HuH-7.5 (cell line): Measurements from ENCODE around the gene CCDC15.
"Not testable (repeated sequence)": the region's sequence is repeated elsewhere in the genome, so short reads cannot be mapped to it uniquely, and the experiment has no call there.

Experiments used
- DNase-seq: peaks from one replicate; pipeline ENCODE4 v3.0.0; 2011; ENCODE audit warnings: low spot score

Gene CCDC15

DNA sequence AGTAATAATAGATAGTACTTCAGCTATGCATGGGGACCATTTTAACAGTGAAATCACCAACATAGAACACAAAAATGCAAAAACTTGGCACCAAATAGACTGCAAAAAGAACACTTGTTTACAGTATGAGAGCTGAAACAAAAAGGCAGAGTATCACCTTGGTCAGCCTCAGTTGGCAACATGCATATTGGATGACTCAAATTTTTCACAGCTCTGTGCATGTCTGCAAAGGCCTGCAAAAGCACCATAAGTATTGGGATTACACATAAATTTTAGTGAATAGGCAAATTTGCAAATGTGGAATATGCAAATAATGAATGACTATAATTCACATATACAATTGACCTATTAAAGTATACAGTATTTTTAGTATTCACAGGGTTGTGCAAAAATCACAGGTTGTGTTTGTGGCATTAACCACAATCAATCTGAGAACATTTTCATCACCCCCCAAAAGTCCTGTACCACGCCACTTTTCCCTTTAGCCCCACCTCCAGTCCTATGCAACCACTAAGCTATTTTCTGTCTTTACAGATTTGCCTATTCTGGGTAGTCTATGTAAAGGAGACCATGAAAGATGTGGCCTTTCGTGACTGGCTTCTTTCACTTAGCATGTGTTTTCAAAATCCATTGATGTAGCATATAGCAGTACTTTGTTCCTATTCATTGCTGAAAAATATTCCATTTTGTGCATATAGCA, 47.2 kb downstream of the CCDC15 start:
- DNase-seq: no peak

DNA sequence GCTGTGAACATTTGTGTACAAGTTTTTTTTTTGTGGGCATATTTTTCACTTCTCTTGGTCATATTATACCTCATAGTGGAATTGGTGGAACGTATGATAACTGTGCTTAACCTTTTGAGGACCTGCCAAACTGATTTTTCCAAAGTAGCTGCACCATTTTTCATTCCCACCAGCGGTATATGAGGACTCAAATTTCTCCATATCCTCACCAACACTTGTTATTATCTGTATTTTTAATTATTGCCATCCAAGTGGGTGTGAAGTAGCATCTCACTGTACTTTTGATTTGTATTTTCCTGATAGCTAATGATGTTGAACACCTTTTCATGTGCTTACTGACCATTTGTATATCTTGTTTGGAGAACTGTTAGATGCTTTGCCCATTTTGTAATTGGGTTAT, 47.8 kb downstream of the CCDC15 start:
- no peak for DNase-seq

DNA sequence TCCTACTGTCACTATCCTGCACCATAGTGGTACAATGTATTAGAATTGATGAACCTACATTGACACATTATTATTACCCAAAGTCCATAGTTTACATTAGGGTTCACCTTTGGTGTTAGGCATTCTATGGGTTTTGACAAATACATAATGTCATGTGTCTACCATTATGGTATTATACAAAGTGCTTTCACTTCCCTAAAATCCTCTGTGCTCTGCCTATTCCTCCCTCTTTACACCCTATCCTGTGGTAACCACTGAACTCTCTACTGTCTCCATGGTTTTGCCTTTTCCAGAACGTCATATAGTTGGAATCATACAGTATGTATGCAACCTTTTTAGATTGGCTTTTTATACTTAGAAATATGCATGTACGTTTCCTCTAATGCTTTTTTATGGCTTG, 51.5 kb downstream of the CCDC15 start:
- DNase-seq: no peak

DNA sequence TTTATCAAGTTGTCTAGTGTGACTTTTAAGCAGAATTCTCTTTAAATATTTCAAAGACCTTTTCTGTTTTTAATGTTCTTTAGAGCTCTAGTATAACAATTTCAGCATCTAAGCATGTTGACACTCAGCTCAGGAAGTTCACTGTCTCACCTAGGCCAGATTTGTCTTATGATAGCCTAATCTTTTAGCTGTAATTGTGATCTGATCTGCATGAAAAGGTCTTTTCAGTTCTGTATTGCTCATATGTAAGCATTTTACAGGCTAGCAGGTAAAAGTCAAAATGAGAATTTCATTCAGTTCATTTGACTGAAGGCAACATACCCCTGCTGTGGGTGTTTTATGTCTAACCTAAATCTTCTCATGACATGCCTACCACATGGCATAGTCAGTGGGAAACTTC, 62.4 kb downstream of the CCDC15 start:
- no peak for DNase-seq

DNA sequence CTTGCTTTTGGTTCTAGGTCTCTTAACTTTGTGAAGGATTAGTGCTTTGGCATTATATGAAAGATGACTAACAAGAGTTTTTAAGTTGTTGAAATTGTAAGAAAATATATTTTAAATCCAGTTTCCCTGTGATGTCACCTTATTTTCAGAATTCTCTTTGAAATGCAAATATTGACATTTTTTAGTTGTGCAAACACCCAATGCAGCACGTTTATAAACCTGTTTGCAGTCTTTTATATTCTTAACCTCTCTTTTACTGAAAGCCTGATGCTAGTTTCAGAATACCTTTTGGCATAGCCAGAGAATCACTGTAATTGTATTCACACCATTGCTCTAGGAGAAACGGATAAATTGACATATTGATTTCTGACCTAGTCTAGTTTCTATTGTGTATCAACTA, 66.3 kb downstream of the CCDC15 start:
- DNase-seq: no peak

DNA sequence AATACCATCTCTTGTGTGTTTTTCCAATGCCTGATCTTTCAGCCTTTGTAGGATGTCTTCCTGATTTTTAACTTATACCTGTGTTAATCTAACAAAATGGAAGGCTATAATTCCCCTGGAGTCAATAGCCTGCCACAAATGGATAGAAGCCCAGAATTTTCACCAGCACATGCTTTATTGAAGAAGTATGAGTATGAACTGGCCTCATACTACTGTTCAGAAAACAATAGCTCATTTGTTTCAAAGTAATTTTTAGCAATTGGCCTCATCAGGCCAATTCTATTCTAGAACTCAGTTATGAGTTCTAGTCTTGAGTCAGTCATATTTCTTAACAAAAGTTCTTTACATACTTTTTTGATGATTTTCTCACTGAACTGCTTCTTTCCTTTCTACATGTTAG, 68.5 kb downstream of the CCDC15 start:
- no peak for DNase-seq

DNA sequence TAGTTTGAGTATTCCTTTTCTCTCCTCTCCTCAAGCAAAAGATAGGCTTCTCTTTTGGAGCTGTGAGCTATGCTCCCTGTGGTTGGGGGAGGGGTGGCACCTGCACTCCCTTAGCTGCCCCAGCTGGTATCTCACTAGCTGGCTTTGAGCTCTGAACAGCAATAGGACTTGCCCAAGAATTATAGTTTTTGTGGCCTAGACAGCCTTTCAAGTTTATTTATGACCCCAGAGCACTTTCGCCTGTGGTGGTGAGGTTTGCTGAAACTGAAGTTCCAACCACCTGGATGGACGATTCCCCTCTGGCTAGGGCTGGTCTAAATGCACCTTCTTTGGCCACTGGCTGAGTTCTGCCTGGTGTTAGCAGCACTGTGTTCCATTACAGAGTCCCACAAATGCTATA, 72.0 kb downstream of the CCDC15 start:
- DNase-seq: no peak

DNA sequence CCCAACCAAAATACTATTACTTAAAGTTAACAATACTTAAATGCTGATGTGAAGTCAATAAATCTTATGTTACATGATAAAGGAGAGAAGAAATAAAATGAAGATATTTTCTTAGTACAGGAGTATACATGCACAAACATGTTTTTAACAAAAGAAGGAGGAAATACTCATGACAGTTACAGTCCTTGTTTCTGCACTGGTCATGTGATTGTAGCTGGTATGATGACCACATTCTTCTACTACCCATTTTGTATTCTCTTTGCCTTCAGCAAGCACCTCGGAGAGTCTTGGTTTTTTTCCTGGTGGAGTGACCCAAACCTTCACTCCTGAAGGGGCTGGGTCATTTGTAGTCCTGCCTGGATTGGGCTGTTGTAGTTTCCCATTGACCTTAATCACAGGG, 75.4 kb downstream of the CCDC15 start:
- not testable (repeated sequence) for DNase-seq

DNA sequence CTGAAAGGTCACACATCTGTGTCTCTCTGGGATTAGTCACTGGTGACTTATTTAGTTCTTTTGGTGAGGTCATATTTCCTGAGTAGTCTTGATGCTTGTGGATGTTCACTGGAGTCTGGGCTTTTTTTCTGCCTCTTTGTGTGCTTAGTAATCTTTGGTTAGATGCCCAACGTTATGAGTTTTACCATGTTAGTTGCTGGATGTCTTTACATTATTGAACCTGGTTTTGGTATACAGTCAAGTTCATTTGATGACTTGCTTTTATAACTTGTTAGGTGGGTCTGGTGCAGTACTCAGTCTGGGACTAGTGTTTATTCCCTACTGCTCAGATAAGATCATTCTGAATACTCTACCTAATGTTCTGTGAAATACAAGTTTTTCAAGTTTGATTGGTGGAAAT, 82.9 kb downstream of the CCDC15 start:
- DNase-seq: no peak

DNA sequence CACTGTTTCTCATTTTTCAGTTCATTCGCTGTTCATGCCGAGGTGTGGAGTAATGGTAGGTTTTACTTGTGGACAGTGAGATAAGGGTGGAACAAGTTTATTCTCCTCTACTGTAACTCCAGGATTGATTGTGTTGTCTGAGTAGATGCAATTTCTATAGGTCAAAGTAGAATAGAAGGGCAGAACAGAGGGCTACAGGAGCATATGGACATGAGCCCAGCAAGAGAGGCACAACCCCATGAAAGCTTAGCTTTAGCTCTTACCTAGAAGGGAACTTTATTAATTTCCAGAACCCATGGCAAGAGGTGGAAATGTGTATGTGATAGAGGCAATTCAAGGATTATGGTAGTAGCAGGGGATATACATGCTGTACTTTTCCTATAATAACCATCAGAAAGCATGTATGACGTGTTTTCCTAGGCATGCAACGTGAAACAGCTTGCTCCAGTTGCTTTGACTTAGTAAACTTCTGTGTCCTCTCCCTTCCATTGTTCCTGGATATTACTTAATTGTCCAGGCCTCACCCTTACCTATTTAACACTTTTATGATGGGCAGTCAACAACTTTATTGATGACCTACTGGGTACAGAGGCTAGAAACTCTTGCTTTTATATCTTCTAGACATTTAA, 95.3 kb downstream of the CCDC15 start:
- DNase-seq: no peak

DNA sequence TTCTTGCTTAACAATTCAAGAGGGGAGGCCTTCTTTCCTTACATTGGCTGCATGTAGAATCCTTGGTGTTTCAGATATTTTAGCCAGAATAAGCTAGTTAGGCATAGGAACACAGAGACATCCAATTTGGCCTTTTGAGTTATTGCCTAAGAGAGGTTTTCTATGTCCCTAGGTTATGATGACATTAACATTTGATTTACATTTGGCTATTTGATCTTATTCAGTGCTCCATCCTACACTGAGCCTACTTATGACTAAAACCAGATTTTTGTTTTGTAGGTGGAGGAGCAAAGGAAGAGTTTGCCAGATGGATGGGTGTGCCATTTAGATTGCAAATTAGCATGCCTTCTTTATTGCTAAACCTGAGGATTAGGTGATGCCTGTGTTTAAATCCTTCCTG, 98.0 kb downstream of the CCDC15 start:
- DNase-seq: no peak

DNA sequence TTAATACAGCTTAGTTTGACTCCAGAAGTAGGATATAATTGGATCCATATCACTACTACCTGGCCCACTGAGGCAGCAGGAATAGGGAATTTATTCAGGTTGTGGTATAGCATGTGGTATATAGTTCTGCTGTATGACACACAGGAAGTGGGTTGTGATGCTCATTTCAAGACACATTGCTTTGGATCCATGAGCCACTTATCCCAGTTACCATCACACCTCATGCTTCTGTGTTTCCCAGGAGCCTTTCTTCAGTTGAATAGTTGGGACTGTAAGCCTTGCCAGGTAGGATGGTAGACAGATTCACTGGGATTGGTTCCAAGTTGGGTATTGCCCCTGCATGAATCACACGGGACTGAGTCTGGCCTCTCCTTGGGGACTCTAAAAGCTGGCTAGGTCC, 99.2 kb downstream of the CCDC15 start:
- no peak for DNase-seq

DNA sequence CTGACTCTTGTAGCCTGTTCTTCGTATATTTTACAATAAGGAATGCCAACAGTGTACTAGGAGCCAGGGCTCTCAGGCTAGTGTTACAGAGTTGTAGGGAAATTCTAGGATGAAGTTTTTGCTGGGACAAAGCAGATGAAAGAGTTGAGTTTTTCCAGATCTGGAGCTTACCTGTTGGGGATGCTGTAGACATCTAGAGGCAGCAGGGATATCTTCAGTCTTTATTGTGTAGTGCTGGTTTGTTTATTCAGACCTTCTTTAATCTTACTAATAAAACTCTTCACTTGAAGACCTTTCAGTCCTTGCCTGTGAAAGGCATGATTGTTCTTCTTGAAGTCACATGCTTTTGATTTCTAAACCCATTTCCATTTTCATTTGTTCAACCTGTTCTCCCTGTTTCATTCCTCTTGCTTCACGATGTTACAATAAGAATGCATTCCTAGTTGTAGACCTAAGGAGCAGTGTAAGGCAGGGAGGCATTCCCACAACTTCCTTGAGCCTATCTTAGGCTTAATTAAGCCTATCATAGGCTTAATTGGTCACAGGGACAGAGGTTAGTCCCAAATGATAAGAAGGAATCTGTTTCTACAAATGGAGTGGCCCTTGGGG, 101.2 kb downstream of the CCDC15 start:
- no peak for DNase-seq

DNA sequence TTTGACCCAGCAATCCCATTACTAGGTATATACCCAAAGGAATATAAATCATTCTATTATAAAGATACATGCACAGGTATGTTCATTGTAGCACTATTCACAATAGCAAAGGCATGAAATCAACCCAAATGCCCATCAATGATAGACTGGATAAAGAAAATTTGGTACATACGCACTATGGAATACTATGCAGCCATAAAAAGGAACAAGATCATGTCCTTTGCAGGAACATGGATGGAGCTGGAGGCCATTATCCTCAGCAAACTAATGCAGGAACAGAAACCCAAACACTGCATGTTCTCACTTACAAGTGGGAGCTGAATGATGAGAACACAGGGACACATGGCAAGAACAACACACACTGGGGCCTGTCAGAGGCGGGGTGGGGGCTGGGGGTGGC, 102.1 kb downstream of the CCDC15 start:
- not testable (repeated sequence) for DNase-seq

DNA sequence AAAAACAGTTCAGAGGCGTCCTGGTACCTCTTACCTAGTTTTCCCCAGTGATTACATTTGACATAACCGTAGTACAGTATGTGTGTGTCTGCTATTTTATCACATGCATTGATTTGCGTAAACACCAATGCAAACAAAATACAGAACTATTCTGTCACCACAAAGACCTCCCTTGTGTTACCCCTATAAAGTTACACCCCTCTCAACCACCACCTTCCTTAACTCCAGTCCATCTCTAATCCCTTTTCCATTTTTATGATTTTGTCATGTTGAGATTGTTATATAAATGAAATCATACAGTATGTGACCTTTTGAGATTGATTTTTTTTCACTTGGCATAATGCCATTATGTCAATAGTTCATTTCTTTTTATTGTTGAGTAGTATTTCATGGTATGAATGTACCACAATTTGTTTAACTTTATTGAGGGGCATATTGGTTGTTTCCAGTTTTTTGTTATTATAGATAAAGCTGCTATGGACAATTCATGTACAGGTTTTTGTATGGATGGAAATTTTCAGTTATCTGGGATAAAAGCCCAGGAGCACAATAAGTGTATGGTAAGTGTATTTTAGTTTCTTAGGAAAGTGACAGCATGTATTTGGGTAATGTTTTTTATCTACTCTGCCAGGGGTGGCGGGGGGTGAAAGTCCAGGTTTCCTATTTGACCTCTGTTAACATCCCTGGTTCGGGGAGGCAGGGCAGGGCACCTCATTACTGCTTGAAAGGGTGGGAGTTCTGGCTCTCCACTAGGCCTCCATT, 103.1 kb downstream of the CCDC15 start:
- DNase-seq: no peak

DNA sequence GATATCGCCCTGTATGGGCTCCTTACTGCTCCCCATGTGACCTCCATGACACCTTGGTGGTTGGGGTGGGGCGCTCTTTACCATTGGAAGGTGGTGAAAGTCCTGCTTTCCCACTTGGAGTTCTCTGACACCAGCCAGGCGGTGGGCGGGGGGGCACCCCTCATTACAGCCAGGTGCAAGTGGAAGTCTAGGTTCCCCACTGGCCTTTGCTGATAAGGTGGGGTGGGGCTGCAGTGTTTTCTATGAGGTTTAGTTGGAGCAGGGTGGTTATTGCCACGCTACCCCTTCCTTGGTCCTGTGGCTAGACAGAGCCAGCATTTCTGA, 103.7 kb downstream of the CCDC15 start:
- DNase-seq: no peak

DNA sequence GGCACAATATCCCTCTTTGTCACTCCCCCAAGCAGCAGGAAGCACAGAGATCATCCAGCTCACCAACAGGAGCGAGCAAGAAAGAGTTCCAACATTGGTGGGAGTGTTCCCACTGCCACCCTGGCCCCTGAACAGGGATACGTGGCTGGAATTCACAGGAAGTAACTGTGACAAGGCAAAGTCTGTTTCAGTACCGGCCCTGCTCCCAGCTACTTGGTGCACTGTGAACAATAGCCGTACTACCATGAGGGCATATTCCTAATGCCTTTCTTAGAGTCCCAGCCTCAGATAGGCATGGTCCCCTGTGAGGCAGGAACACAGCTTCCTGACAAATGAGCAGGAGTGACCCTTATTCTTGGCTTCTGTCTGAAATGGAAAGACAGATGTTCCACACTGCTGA, 107.3 kb downstream of the CCDC15 start:
- DNase-seq: no peak

DNA sequence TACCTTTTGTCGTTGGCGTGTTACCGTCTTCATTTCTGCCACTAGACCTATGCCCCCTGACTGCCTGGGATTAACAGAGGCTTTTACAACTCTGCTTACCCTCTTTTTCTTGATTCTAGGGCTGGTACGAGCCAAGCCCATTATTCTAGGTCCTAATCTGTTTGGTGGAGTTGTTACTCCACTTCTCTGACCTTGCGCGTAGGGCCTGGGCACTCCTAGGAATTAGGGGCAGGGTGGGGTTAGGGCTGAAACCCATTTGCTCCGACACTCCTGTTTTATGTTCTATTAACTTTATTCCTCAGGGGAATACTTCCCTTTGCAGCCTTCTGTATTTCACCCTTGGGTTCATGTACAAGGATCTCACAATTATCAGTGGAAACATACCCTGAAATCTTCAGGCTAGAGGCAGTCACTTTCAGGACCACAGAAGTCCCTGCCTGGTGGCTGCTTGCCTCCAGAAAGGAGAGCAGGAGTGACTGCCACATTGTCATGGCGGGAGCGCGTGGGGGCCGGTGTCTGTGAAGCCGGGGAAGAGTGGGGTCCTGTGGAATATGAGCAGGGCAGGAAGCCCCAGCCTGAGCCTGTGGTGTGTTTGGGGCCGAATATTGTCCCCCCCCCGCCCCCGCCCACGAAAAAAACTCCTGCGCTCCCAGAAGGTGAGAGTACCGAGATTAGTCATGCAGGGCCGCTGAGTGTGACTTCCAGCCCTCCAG, 108.4 kb downstream of the CCDC15 start:
- DNase-seq: no peak

DNA sequence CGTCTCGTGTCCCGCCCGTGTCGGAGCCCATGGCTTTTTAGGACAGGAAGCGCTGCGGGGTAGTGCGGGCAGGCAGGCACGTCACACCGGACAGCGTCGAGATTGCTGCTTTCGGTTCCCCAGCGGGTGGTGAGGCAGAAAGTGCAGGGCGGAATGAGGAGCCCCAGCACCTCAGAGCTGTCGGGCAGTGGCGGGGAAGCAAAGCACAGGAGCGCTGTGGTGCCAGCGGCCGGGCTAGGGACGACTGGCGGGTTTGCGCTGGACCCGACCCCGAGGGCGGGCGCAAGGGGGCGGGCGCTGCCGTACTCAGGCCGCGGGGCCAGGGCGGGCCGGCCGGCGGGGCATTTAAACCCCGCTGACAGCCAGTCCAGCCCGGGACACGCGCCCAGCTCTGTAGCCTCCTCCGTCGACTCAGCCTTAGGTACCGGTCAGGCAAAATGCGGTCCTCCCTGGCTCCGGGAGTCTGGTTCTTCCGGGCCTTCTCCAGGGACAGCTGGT, 109.0 kb downstream of the CCDC15 start, which contains the start of gene SLC37A2:
SLC37A2 (plus strand) TSS at position 375 of the 498 bp plus-strand sequence; CDS start at position 438, 63 bp downstream.
- DNase-seq: peak; percentile 42

DNA sequence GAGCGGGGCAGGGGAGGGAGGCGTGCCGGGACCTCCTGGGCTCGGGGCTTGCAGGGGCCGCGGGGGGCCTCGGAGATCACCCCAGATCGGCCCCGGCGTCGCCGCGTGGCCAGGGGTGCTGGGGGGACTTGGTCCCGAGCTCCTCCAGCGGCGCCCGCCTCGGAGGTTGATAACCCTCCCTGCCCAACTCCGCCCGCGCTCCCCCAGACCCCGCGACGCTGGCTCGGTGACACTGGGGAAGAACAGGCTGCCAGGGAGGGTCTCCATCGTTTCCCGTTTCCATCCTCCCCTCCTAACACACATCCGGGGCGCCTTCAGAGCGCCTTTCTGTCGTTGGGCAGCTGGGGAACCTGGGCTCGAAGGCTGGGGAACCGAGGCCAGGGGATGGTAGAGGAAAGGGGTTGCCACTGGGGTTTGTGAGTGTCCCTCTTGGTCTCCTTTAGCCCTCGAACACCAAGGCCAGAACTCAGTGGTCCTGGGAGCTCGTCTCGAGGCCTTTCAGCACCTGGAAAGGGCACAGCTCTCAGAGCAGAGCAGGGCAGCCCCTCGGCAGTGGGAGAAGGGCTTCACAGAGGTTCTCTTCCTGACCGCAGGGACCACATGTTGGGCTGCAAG, 109.5 kb downstream of the CCDC15 start:
- DNase-seq: no peak

DNA sequence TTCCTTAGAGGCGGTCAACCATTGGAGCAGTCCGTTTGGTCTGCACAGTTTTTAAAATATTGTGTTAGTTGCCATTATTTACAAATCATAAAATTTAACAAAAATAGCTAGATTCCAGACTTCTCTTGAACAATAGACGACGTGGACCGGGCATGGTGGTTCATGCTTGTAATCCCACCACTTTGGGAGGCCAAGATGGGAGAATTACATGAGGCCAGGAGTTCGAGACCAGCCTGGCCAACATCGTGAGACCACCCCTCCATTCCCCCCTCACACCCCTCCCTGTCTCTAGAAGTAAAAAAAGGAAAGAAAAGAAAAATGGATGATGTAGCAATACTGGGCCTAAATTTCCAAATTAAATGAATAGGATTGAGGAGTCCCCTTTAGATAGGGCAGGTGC, 110.1 kb downstream of the CCDC15 start:
- no peak for DNase-seq

DNA sequence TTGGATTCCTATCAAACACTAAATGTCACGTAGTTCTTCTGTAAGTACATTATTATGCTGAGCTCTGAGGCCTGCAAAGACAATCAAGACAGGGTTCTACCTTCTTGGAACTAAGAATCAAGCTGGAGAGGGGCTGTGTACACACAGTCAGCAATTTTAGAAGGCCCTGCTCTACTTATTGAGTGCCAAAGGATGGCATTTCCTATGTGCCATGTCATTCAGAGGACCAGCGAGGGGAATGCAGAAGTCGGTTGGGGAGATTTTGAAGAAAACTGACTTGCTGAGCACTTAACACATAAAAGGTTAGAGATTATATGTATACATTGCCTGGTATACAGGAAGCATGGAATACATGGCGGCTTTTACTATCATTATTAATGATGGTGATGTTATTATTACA, 114.4 kb downstream of the CCDC15 start:
- no peak for DNase-seq
